ENCODE measurements around the gene RILPL2. TPM values are rescaled to one million over a fixed set of nuclear protein-coding genes. Genes with fewer than 3 reads are reported as not detected.

Gene RILPL2
- total and polyA plus RNA-seq, 9 of the 15 experiments (the other 6 are each of a cell fraction or from before 2014, with no cell fraction given): 0.61 to 5.8 (median 4.3) TPM

DNA sequence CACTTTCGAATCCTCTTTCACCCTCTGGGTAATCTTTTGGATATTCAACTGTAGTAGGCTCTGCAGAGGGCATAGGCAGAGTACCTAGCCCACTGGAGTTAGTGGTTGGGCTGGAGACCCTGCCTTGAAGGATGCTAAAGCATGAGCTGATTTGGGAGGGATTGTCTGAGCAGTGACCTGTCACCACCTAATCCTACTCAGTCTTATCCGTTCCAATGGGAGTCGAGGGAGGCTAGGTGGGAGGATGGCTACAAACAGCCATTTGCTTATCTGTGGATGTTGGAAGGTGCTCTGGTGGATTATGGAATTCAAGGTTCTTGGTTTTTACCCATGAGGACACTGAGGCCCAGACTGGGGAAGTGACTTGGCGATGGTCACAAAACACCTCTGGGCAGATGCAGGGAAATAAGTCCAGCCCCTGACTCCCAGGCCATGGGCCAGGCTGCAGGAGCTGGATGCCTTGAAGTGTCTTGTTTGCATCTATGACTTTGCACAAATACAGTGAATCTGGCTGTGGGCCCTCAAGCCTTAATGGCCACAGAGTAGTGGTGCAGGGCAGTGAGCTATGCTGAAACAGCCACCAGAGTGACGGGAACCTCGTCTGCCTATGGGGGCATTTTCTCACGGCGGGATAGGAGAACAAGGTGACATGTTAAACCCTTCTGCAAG lies 48.8 kb downstream of the RILPL2 start (continued):
- TF ChIP-seq FOXP1 (CRISPR knock-in tag; IDR thresholded peaks at IDR 0.05): no peak
- no peak for TF ChIP-seq ZNF184 (CRISPR knock-in tag; IDR thresholded peaks at IDR 0.05)
- TF ChIP-seq ZFP36 (IDR thresholded peaks at IDR 0.05; ENCODE audit: low read depth, low read length, partially characterized antibody): no peak
- TF ChIP-seq HDGF (IDR thresholded peaks at IDR 0.05): 0 out of 2 replicates have a peak, but pooled peaks have one; percentile 42
- TF ChIP-seq SP1 (CRISPR knock-in tag; IDR thresholded peaks at IDR 0.05): peak; percentile 79
- TF ChIP-seq, protein P1, sequence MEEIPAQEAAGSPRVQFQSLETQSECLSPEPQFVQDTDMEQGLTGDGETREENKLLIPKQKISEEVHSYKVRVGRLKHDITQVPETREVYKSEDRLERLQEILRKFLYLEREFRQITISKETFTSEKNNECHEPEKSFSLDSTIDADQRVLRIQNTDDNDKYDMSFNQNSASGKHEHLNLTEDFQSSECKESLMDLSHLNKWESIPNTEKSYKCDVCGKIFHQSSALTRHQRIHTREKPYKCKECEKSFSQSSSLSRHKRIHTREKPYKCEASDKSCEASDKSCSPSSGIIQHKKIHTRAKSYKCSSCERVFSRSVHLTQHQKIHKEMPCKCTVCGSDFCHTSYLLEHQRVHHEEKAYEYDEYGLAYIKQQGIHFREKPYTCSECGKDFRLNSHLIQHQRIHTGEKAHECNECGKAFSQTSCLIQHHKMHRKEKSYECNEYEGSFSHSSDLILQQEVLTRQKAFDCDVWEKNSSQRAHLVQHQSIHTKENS (CRISPR knock-in tag; IDR thresholded peaks at IDR 0.05): no peak
- TF ChIP-seq GABPA (tag; conservative IDR thresholded peaks at IDR 0.05; ENCODE audit: low read depth): no peak
- no peak for TF ChIP-seq ZNF311 (CRISPR knock-in tag; IDR thresholded peaks at IDR 0.05)
- no peak for TF ChIP-seq SMAD3 (CRISPR knock-in tag; conservative IDR thresholded peaks at IDR 0.05)
- TF ChIP-seq, protein P2, sequence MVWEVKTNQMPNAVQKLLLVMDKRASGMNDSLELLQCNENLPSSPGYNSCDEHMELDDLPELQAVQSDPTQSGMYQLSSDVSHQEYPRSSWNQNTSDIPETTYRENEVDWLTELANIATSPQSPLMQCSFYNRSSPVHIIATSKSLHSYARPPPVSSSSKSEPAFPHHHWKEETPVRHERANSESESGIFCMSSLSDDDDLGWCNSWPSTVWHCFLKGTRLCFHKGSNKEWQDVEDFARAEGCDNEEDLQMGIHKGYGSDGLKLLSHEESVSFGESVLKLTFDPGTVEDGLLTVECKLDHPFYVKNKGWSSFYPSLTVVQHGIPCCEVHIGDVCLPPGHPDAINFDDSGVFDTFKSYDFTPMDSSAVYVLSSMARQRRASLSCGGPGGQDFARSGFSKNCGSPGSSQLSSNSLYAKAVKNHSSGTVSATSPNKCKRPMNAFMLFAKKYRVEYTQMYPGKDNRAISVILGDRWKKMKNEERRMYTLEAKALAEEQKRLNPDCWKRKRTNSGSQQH (CRISPR knock-in tag; IDR thresholded peaks at IDR 0.05): no peak
- TF ChIP-seq SMARCC2 (IDR thresholded peaks at IDR 0.05; ENCODE audit: low read depth): no peak
- TF ChIP-seq, protein P3, sequence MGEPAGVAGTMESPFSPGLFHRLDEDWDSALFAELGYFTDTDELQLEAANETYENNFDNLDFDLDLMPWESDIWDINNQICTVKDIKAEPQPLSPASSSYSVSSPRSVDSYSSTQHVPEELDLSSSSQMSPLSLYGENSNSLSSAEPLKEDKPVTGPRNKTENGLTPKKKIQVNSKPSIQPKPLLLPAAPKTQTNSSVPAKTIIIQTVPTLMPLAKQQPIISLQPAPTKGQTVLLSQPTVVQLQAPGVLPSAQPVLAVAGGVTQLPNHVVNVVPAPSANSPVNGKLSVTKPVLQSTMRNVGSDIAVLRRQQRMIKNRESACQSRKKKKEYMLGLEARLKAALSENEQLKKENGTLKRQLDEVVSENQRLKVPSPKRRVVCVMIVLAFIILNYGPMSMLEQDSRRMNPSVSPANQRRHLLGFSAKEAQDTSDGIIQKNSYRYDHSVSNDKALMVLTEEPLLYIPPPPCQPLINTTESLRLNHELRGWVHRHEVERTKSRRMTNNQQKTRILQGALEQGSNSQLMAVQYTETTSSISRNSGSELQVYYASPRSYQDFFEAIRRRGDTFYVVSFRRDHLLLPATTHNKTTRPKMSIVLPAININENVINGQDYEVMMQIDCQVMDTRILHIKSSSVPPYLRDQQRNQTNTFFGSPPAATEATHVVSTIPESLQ (CRISPR knock-in tag; IDR thresholded peaks at IDR 0.05): no peak
- peak; percentile 12 for TF ChIP-seq HDAC3 (IDR thresholded peaks at IDR 0.05; ENCODE audit: borderline replicate concordance, partially characterized antibody)
- TF ChIP-seq L3MBTL2 (IDR thresholded peaks at IDR 0.05): peak; percentile 40
- peak; percentile 46; the same call in 1 of the 2 replicates for TF ChIP-seq NFRKB (IDR thresholded peaks at IDR 0.05; ENCODE audit: low read depth)
- TF ChIP-seq HNRNPL (IDR thresholded peaks at IDR 0.05; ENCODE audit: low read depth, low read length): no peak
- no peak for TF ChIP-seq ATF1 (CRISPR knock-in tag; IDR thresholded peaks at IDR 0.05)
- no peak; the same call in 1 of the 2 replicates for TF ChIP-seq ATF1 (tag; IDR thresholded peaks at IDR 0.05)
- no peak for TF ChIP-seq NFIX (CRISPR knock-in tag; IDR thresholded peaks at IDR 0.05; ENCODE audit: low read depth)
- TF ChIP-seq GATAD2B (IDR thresholded peaks at IDR 0.05; ENCODE audit: borderline replicate concordance): no peak
- no peak for TF ChIP-seq SIN3A (IDR thresholded peaks at IDR 0.05; ENCODE audit: borderline replicate concordance in 2 of 2, control insufficient read depth in 1 of 2, low read depth in 2 of 2, low read length in 2 of 2)
- TF ChIP-seq DPF2 (IDR thresholded peaks at IDR 0.05): no peak; the same call in 1 of the 2 replicates
- TF ChIP-seq, protein P4, sequence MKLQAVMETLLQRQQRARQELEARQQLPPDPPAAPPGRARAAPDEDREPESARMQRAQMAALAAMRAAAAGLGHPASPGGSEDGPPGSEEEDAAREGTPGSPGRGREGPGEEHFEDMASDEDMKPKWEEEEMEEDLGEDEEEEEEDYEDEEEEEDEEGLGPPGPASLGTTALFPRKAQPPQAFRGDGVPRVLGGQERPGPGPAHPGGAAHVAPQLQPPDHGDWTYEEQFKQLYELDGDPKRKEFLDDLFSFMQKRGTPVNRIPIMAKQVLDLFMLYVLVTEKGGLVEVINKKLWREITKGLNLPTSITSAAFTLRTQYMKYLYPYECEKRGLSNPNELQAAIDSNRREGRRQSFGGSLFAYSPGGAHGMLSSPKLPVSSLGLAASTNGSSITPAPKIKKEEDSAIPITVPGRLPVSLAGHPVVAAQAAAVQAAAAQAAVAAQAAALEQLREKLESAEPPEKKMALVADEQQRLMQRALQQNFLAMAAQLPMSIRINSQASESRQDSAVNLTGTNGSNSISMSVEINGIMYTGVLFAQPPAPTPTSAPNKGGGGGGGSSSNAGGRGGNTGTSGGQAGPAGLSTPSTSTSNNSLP (IDR thresholded peaks at IDR 0.05; ENCODE audit: borderline replicate concordance, low read depth, low read length): no peak

Measured in K562 (cell line).